Retinal pigment epithelial cell (primary cell): ENCODE data around the gene LAMP1.

Experiments
- DNase-seq: peaks from one replicate; pipeline ENCODE4 v3.0.0-alpha.2; 2010; ENCODE audit warnings: low read depth
- H3K4me3 ChIP-seq: 2 replicates; pipeline ENCODE4 v1.5.1; 2011; ENCODE audit warnings: mild to moderate bottlenecking, low read length, control low read depth, moderate library complexity
- CTCF ChIP-seq: conservative IDR thresholded peaks from 2 replicates; pipeline ENCODE4 v1.5.1; 2011; ENCODE audit warnings: low read depth, low read length, control low read depth, inconsistent platforms

Gene LAMP1

GRCh38 chr13:113349050-113349449, 52.0 kb downstream of the LAMP1 start:
- no peak for DNase-seq
- no peak overlapping the region for H3K4me3 ChIP-seq
- TF ChIP-seq CTCF = no peak

GRCh38 chr13:113349491-113349890, 52.5 kb downstream of the LAMP1 start:
- no peak for DNase-seq

GRCh38 chr13:113350065-113350937, 53.3 kb downstream of the LAMP1 start:
- no peak overlapping the region for H3K4me3 ChIP-seq
- no peak for TF ChIP-seq CTCF
- no peak for DNase-seq

More at GRCh38 chr13:113349491-113349890, 52.5 kb downstream of the LAMP1 start:
- no peak overlapping the region for H3K4me3 ChIP-seq
- TF ChIP-seq CTCF = no peak

GRCh38 chr13:113350938-113351335, 53.9 kb downstream of the LAMP1 start:
- no peak for TF ChIP-seq CTCF
- no peak overlapping the region for H3K4me3 ChIP-seq

GRCh38 chr13:113351514-113352026, 54.5 kb downstream of the LAMP1 start:
- DNase-seq = no peak
- TF ChIP-seq CTCF = no peak
- H3K4me3 ChIP-seq = no peak overlapping the region

More at GRCh38 chr13:113350938-113351335, 53.9 kb downstream of the LAMP1 start:
- no peak for DNase-seq

- no peak for TF ChIP-seq CTCF
- no peak for DNase-seq
- no peak overlapping the region for H3K4me3 ChIP-seq
Measured at GRCh38 chr13:113353254-113353653, 56.2 kb downstream of the LAMP1 start.
